Kidney (tissue), 14 donors: ENCODE results near the gene PDE3B. TPM values are rescaled to one million over a fixed set of nuclear protein-coding genes. Genes with fewer than 3 reads are reported as not detected.
A peak's percentile ranks its signal among the peaks of the same experiment; 100 is the strongest.

Experiments
- DNase-seq, 5 donors: peaks; one replicate each; pipeline ENCODE4 v3.0.0-alpha.2; 2013 to 2020
- FAIRE-seq: peaks from 2 replicates; lab custom pipeline; 2012; peaks lifted over from hg19 to GRCh38; lab: Jason Lieb, UNC
- H3K27ac ChIP-seq, 2 donors: one replicate each; pipeline ENCODE4 v1.7.0; 2013; ENCODE audit warnings: low read depth in 2 of 2, low read length in 2 of 2, inconsistent platforms in 1 of 2
- H3K27me3 ChIP-seq: one replicate; pipeline ENCODE4 v1.7.1; 2013; ENCODE audit warnings: low read length, inconsistent platforms; ENCODE audit not compliant: control insufficient read depth, insufficient read depth
- H3K36me3 ChIP-seq, 3 donors: one replicate each; pipeline versions ENCODE4 v1.7.0 to v1.7.1; 2013; ENCODE audit warnings: low read length in 3 of 3, control low read depth in 1 of 3, inconsistent platforms in 1 of 3; ENCODE audit not compliant: insufficient read depth in 3 of 3, control insufficient read depth in 2 of 3
- H3K4me1 ChIP-seq, 3 donors: one replicate each; pipeline versions ENCODE4 v1.7.0 to v1.7.1; 2013; ENCODE audit warnings: low read length in 3 of 3, inconsistent platforms in 1 of 3, low read depth in 1 of 3; ENCODE audit not compliant: control insufficient read depth in 2 of 3, insufficient read depth in 2 of 3
- H3K4me3 ChIP-seq, 3 donors: one replicate each; pipeline versions ENCODE4 v1.7.0 to v1.8.1; 2013; ENCODE audit warnings: low read length in 3 of 3, control low read depth in 1 of 3, inconsistent platforms in 1 of 3
- H3K9ac ChIP-seq, 3 donors: one replicate each; pipeline versions ENCODE4 v1.7.0 to v1.7.1; 2013; ENCODE audit warnings: low read length in 3 of 3, control low read depth in 1 of 3, inconsistent platforms in 1 of 3
- H3K9me3 ChIP-seq, 3 donors: one replicate each; pipeline versions ENCODE4 v1.7.0 to v1.7.1; 2013; ENCODE audit warnings: low read length in 3 of 3, control low read depth in 1 of 3, inconsistent platforms in 1 of 3; ENCODE audit not compliant: control insufficient read depth in 2 of 3, insufficient read depth in 1 of 3
- CTCF ChIP-seq: IDR thresholded peaks from 3 replicates; pipeline ENCODE4 v1.5.1; 2012; ENCODE audit warnings: mild to moderate bottlenecking, moderate library complexity, borderline replicate concordance; ENCODE audit not compliant: insufficient read depth; ENCODE audit errors: extremely low read depth
- intact Hi-C: fragments of 100-400 bp; cut with DNase I; formaldehyde crosslinking; loops from one replicate; pipeline ENCODE4 v1.11.1; 2022
- polyA plus RNA-seq: library from polyadenylated mRNA; stranded (reverse); fragments of 350-450 nt; fragmentation: Illumina TruSeq; extraction: RNeasy Lipid Tissue Mini Kit (QIAGEN cat#74804); gene quantifications from one replicate; pipeline ENCODE4 v1.2.3, GENCODE V29; 2014; ENCODE audit warnings: low read depth, low replicate concordance; ENCODE audit not compliant: insufficient read depth
- total RNA-seq: library from RNA; stranded (reverse); fragmentation: NEBNext Ultra II Directional; extraction: Animal tissue kit (Norgen Biotek cat#: 25700); gene quantifications from one replicate; pipeline ENCODE4 v1.2.1, GENCODE V29; 2021
- donor health status: control.
- donor health status: control.
- donor health status: control.
- donor health status: control.
- donor health status: control.
- donor health status: DM: yes; HTN: yes; CAD: no.
- donor health status: Normal renal cell carcinoma (clear cell type).

Gene PDE3B
- total and polyA plus RNA-seq, 2 donors from 2014 or later: 0.99 to 7.4 TPM

DNA sequence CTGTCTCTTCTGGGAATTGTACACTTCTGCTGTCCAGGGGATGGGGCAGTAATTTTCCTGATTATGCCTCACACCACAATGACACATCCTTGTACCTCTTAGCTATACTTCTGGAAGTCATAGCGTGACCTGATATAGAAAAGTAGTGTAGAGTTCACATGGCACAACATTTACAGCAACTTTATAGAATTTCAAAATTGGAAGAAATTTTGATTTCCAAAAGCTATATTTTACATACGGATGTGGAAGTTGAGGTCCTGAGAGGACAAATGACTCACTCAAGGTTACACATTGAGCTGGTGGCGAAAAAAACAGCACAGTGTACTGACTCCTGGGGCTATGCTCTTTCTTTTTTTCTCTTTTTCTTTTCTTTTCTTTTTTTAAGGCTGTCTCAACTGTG, 254.8 kb downstream of the PDE3B start:
- Histone ChIP-seq H3K27me3 (no peaks in the 10 kb centered on the region), H3K4me1 (no peaks in the 10 kb centered on the region), H3K27ac (no peak overlapping the region), H3K9ac (no peak overlapping the region), H3K4me3 (no peak overlapping the region), H3K9me3 (no peaks in the 10 kb centered on the region), H3K36me3 (no peaks in the 10 kb centered on the region)
- FAIRE-seq (no peak), DNase-seq (no peak)
- intact Hi-C loops: no loop called here
- TF ChIP-seq CTCF: no peak

DNA sequence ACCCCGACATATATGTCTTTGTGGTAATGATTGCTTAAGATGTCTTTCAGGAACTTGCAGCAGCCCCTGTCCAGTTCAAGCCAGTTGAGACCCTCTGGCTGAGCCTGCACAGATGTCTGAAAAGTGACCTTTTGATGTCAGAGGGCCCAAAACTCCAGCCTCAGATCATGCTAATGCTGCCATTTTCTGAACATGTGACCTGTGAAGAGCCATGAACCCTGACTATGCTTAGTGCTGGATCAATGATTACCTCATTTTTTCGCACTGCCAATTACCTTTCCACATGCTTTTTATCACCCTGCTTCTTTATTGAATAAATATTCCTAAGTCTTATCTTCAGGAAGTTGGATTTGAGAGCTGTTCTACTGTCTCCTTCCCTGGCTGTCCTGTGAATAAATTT, 255.3 kb downstream of the PDE3B start:
- intact Hi-C loops: no loop called here

DNA sequence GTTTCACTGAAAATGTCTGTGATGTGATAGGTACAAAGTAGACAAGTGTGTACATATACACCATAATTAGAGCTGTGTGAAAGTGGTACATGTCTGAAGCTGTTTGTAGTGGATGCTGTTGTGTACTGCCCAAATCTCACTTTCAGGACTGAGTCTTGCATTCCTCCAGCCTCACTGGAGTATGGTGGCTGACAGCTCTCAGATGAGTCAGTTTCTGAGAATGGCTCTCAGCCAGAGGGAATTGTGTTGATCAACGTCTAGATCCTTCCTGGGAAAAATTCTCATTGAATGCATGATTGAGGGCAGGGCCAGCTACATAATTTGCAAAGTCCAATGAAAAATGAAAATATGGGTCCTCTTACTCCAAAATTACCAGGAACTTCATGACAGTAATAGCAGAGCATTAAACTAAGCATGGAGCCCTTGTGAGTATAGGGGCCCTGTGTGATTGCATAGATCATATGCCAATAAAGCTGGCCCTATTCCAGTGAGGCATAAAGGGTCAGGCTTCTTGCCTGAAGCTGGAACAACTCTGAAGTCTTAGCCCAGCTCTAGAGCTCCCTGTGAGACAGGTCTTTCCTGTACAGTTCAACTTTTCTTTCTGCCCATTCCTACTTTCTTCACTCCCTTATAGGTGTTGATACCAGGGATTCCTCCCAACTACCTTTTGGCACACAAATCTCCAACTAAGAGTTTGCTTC, 259.2 kb downstream of the PDE3B start:
- Histone ChIP-seq H3K9me3 (no peaks in the 10 kb centered on the region), H3K36me3 (no peaks in the 10 kb centered on the region), H3K4me1 (peaks cover 0 to 4% (median 0%) of the 10 kb centered on the region in 3 donors), H3K4me3 (no peak overlapping the region), H3K27ac (no peak overlapping the region), H3K27me3 (no peaks in the 10 kb centered on the region), H3K9ac (no peak overlapping the region)
- DNase-seq (no peak), FAIRE-seq (no peak)
- intact Hi-C loops: loop anchor here (10.0 kb wide), 1 partner anchor 172 kb away; the partner anchor contains the start of gene CALCB
- TF ChIP-seq CTCF: no peak

More for the DNA sequence above, 255.3 kb downstream of the PDE3B start:
- H3K27me3 ChIP-seq: no peaks in the 10 kb centered on the region
- FAIRE-seq: no peak
- peak in 1 of 5 donors; percentile 11 for DNase-seq
- H3K9me3 ChIP-seq: no peaks in the 10 kb centered on the region
- H3K27ac ChIP-seq: no peak overlapping the region
- H3K4me3 ChIP-seq: no peak overlapping the region
- H3K36me3 ChIP-seq: no peaks in the 10 kb centered on the region
- no peak for TF ChIP-seq CTCF
- H3K4me1 ChIP-seq: no peaks in the 10 kb centered on the region
- no peak overlapping the region for H3K9ac ChIP-seq
